ENCODE measurements around the gene SIRT7.
"Not testable (repeated sequence)": the region's sequence is repeated elsewhere in the genome, so short reads cannot be mapped to it uniquely, and the experiment has no call there.

The SIRT7 gene

DNA sequence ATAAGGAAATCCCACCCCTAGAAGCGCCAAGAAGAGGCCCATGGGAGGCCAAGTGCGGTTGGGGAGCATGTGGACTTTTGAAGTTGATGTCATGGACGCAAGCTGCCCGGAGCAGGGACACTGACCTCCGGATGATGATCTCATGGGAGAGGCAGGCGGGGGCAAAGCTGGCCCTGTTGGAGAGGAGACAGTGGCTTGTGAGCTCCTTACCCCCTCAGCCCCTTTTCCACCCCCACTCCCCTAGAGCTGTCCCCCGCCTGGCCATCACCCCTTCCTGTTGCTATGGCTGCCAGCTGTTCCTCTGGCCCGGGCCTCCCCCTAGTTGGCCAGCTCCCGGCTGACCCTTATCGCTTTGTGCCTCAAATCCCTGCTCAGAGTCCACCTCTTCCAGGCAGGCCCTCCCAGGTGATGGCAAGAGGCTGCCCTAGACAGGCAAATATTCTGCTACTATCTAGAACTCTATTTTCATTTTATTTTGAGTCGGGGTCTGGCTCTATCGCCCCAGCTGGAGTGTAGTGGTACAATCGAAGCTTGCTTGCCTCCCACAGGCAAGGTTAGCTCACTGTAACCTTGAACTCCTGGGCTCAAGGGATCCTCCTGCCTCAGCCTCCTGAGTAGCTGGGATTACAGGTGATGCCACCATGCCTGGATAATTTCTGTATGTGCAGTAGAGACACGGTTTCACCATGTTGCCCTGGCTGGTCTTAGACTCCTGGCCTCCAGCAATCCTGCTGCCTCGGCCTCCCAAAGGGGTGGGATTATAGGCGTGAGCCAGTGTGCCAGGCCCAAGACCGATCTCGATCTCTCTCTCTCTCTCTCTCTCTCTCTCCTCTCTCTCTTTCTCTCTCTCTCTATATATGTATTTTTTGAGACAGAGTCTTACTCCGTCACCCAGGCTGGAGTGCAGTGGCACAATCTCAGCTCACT is 36.4 kb upstream of the SIRT7 start:
- no peak for FAIRE-seq

DNA sequence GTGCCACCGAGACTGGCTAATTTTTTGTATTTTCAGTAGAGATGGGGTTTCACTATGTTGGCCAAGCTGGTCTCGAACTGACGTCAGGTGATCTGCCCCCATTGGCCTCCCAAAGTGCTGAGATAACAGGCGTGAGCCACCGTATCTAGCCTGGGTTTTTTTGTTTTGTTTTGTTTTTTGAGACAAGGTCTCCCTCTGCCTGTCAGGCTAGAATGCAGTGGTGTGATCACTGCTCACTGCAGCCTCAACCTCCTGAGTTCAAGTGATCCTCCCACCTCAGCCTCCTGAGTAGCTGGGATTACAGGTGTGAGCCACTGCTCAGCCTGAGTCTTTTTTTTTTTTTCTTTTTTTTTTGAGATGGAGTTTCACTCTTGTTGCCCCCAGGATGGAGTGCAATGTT is 35.5 kb upstream of the SIRT7 start:
- FAIRE-seq = not testable (repeated sequence)

DNA sequence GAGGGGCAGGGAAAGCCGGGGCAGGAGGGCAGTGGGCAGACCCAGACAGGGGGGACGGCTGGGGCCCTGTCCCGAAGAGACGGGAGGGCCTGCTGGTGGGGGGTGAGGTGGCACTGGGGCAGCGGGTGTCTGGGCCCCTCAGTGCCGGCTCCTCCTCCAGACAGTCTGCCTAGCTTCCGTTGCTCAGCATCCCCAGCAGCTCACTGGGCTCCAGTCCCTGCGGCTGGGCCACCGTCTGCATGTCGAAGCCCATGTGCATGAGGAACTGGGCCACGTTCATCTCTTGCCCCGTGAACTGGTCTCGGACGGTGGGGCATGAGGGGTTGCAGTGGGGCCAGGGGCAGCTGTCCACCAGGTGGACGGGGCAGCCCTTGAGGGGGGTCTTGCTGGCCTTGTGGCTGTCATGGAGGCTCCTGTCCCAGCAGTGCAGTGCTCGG is 34.8 kb upstream of the SIRT7 start:
- FAIRE-seq = no peak

DNA sequence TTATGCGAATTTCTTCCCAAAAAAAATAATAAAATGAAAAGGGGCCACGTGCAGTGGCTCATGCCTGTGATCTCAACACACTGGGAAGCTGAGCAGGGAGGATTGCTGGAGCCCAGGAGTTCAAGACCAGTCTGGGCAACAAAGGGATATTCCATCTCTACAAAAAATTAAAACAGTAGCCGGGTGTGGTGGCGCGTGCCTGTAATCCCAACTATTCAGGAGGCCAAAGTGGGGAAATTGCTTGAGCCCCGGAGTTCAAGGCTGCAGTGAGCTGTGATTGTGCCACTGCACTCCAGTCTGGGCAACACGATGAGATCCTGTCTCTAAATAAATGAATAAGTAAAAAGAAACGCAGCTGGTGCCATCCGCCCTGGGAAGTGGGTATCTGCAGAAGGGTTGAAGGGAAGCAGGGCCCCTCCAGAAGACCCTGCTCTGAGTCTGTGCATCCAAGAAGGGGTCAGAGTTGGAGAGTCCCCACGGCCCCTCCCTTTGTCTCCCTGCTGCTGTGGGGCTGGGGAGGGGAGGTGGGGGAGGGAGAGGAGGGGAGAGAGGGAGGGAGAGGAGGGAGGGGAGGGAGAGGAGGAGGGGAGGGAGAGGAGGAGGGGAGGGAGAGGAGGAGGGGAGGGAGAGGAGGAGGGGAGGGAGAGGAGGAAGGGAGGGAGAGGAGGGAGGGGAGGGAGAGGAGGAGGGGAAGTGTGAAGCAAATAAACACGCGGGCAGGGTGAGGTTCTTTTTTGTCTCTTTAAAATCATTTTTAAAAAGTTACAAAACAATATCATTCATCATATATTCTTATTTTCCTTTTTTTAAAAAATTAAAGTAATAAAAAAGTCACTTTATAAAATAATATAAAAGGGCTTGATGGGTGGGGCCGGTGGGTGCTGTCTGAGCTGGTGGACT is 34.1 kb upstream of the SIRT7 start:
- FAIRE-seq = no peak

DNA sequence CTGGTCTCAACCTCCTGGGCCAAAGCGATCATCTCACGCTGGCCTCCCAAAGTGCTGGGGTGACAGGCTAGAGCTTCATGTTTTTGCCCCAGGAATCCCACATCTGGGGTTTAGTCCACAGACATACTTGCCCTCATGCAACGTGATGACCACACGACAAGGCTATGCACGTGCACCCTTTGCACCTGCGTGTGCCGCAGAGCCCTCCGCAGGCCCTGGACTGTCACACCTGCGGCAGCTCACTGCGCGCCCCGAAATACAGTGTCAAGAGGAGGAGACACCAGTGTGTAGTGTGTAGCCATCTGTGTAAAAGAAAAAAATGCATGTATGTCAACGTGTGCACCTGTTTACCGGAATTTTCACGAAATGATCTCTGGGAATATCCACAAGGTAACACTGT is 32.5 kb upstream of the SIRT7 start:
- no peak for FAIRE-seq

DNA sequence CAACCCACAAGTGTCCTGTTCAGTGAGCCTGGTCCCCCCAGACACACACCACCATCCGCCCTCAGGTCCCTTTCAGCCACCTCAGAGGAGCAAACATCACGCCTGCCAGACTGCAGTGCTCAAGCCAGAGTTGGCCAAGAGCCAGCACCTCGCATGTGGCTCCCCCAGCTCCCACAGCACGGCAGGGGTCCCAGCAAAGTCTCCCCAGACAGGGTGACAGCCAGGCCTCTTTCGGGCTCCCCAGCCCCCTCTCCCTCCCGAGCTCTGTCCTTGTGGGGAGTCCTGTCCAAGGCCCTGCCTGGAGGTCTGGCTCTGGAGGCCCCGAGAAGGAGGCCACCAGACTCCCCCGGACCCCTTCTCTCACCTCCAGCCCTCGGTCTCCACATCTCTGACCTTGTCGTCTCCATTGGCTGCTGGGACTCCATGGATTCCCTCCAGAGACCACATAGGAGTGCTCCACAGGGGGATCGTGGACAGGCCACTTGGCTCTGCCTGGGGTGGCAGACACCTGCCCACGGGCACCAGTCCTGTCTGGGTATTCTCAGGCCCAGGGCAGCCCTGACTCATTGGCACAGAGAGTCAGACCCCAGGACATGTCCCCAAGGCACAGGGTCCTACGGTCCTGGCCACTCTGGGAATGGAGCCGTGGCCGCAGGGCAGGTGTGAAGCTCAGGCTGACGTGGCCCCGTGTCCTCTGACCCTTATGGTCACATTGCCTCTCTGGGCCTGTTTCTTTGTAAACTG is 30.8 kb upstream of the SIRT7 start:
- no peak for FAIRE-seq

DNA sequence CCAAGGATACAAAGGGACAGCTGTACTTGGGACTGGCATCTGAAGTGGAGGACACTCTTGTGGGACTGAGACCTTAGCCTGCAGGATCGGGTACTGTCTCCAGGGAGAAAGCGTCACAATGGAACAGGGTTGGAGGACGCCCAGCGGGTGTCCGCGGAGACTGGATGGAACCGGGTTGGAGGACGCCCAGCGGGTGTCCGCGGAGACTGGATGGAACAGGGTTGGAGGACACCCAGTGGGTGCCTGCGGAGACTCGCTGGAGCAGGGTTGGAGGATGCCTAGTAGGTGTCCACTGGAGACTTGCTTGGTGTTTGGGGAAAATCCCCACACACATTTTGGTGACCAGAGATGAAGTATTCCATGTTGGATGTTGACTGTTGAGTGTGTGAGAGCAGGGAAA is 29.2 kb upstream of the SIRT7 start, which contains the start of gene MYADML2:
TSS of gene MYADML2 (minus strand) at position 45 of the 400 bp plus-strand sequence. CDS start 5,492 bp downstream, outside the sequence.
- no peak for FAIRE-seq

DNA sequence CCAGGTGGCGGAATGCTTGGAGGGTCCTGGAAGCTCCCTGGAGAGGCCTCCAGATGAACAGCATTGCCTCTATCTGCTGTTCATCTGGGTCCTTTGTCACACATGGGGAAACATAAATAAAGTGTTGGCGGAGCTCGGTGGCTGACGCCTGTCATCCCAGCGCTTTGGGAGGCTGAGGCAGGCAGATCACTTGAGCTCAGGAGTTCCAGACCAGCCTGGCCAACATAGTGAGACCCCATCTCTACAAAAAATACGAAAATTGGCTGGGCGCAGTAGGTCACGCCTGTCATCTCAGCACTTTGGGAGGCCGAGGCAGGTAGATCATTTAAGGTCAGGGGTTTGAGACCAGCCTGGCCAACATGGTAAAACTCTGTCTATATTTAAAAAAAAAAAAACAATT is 26.9 kb upstream of the SIRT7 start:
- FAIRE-seq = no peak

DNA sequence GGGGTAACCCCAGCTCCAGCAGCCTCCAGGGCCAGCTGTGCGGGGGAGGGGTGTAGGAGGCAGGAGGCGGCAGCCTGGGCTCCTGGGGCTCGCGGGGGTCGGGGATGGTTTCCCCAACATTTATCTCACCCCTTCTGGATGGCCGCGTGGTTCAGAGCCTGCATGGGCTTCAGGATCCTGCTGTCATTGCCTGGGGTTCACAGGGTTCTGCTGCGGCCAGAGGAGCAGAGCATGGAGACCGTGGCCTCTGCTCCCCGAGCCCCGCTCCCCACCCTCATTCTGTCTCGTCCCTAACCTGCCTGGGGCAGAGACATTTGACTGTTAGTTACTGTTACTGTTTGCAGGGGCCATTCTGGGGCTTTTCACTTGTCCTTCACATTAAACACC is 24.2 kb upstream of the SIRT7 start:
- no peak for FAIRE-seq

DNA sequence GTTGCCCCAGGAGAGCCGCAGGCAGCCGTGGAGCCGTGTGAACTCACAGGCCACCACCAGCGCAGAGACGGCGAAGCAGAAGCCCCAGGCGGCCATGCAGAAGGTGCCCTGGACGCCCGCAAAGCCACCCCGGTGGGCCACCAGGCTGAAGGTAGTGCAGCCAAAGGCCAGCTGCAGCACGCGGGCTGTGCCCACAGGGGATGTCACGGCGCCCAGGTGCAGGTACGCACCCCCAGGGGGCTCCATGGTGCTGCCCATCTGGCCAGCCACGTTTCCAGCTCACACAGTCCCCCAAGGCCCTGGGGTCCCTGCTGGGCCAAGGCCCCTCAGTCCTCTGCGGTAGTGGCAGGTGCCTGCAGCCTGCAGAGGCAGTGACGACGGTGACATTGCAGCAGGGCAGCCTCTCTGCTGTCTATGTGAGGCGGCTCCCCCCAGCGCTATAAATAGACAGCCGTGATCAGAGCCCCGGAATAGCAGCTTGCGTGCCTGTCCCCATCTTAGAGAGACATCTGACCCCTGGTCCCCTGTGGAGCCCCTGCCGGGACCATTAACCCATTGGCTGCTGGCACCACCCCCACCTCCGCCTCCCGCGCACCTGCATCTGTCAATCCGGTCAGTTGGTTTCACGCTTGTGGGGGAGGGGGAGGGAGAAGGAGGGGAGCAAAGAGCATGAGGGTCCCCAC is 23.6 kb upstream of the SIRT7 start:
- no peak for FAIRE-seq

DNA sequence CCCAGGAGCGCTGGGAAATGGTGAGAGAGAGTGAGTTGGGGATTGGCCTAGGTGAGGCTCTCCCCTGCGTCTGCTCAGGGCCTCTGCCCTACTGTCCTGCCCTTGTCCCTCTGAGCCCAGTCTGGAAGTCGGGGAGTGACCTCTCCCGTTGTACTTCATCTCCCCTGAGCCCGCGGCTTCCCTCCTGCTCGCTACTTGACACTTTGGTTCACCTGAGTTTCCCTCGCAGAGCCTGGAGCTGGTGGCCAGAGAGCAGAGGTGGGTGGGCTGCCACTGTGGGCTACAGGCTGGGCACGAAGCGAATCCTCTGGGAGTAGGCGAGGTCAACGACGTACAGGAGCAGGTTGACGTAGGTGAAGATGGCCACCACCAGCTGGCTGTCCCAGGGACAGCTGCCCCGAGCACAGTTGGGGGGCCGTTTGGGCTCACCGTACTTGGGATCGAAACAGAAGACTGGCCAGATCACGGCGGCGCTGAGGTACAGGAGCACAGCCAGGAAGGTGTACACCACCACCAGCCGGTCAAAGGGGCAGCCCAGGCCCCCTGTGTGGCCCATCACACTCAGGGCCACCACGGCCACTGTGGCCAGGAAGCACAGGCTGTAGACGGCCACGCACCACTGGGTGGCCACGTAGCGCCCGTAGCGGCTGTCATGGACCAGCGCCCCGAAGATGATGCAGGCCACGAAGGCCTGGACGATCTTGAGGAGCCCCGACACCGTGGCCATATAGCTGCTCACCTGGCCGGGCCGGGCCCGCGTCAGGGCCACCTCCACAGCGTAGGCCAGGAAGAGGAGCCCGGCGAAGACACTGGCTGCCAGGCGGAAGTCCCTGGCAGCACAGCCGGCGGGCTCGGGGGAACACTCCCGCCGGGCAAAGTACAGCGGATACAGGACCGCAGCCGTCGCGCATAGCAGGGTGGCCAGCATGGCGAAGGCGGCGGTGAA is 22.8 kb upstream of the SIRT7 start:
- FAIRE-seq = no peak

DNA sequence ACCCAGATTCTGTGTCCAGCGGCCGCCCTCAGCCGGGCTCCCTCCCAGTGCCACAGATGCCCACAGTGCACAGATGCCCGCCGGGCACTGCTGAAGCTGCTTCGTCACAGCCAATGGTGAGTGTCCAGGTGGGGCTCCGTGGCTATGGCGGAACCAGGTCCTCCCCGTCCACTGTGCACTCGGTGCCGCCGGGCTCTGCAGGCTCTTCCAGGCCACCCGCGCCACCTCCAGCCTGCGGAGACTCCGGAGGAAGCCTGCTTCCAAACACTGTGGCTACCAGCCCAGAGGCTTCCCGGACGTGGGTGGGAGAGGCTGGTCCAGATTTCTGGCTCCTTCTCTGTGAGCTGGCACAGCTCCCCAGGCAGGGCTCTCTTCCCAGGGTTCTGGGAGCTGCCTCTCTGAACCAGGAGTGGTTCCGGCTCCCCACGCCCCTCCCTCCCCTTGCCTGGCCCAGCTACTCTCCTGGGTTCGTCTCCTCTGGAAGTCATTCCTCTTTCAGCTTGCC is 22.0 kb upstream of the SIRT7 start:
- FAIRE-seq = no peak

DNA sequence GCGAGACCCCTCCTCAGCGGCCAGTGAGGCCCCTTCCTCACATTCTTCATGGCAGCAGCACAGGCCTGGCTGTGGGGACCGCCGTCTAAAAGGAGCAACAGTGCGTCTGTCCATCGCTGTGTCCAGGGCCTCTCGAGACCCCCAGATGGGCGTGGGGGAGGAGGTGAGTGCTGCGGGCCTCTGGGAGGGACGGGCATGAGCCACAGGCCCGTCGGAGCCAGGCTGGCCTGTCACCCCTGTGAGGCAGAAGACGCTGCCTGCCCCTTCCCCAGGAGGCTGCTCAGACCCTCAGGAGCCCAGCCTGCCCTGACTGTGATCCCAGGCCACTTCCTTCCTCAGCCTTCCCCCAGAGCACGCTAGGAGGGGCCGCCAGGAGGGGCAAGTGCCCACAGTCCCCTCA is 21.2 kb upstream of the SIRT7 start:
- FAIRE-seq = no peak

DNA sequence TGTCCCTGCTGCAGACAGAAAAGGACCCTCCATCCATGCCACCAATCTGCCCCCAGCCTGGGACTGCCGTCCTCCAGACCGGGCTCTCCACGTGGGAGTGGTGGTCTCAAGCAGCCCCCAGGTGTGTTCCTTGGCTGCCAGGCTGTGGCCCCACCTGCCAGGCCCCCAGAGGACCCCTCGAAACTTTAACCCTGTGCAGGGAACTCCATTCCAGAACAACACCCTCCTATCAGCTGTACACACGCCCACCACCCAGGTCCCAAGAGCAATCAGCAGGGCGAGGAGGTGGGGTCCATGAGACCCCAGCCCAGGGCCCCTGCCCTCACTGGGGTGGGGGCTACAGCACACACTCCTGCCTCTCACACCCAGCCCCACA is 17.7 kb upstream of the SIRT7 start:
- no peak for FAIRE-seq

DNA sequence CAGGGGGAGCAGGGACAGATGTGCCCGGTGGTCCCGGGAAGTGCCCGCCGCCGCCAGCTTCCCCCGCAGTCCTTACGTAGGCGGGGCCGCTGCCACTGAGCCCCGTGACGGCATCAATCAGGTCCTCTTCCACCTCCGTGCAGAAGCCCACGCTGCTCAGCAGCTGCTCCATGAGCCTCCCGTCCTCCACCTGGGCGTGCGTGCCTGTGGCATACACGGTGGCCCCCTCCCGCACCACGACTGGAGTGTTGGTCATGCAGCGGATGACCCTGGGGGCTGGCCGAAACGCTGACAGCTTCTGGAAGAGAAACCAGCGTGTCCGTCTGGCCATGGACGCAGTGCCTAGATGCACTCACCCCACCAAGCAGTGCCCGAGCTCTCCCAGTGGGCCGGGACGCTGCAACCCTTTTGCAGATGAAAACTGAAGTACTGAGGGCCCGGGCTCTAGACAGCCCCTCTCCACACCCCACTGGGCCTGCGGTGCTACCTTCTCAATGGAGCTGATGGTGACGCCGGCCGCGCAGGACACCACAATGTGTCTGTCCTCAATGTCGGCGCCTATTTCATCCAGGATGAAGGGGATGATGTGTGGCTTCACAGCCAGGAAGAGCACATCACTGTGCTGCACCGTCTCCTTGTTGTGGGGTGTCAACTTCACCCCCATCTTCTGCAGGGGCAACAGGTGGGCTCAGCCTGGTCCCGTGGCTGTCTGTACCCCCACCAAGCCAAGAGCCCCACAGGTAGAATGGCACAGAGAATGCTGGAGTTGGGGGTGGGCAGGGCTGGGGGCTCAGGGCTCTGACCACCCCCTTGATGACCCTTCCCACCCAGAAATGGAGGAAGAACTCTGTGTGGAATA is 17.1 kb upstream of the SIRT7 start:
- FAIRE-seq = no peak

DNA sequence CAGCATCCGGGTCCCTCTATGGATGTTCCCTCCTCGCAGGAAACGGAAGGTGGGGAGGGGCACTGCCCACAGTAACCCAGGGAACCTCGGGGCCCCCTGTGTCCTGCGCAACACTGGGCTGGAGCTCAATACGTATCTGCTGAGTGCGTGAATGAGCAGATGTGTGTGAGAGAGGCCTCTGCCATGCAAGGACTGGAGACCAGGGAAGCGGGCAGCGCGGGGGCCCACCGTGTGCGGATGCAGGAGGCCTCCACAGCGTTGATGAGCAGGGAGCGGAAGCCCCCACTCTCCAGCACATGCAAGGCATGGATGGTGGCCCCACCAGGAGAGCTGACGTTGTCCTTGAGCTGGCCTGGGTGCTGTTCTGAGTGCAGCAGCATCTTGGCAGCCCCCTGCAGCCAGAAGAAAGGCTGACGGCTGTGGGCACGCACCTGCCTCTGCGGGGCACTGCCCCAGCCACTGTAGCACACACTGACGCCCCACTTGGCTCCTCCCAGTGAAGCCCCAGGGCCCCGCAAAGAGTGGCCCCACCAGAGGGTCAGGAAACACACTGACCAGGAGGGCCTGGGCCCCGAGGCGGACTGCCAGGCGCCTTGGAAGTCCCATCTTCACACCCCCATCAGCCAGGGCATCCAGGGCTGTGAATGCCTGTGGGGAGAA is 16.3 kb upstream of the SIRT7 start:
- no peak for FAIRE-seq

DNA sequence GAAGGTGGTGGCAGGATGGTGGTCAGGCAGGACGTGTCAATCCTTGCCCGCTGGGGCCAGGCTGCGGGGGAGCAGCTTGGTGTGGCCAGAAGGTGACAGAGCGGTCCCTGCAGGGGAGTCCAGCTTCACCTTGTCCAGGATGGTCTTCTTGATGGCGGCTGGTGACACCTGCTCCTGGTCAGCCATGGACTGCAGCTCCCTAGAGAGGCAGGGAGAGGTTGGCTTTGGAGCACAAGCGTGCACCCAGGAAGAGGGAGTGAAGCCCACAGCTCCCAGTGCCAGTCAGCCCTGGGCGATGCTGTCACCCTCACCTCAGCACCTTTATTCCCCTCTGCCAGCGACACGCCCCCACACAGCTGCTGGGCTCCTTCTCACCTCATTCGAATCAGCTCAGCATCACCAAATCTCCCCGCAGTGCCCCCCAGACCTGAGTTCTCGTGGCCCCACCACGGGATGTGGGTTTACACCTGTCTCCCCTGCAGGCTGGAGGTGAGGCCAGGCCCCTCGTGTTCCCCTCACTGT is 15.3 kb upstream of the SIRT7 start:
- FAIRE-seq = no peak

DNA sequence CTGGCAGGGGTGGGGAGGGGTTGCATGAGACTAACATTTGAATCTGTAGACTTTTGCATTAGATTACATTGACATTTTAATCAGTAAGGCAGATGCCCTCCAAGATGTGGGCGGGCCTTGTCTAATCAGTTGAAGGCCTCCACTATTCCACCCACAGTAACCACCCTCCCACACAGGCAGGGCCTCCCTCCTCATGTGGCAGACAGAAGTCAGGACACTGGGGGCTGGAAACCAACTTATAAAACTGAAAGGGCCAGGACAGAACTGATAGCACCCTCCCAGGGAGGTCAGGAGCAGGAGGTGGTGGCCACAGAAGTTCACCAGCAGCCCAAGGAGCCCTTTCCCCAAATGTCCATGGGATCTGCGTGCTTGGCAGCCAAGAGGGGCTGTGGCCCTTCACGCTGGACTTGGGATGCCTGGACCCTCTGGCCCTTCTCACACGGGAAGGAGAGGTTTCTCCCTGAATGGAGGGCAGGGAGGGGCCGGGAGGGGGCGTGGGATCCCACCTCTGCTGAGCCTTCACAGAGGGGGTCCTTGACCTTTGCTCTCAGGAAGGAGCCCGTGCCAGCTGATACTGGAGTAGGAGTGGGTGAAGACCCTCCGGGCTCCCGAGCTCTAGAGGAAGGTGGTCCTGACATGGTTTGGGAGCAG is 14.5 kb upstream of the SIRT7 start:
- no peak for FAIRE-seq

Data from endometrium (tissue), 2 donors.